Measurements from ENCODE around the gene CSNK1G1. TPM values are rescaled to one million over a fixed set of nuclear protein-coding genes. Genes with fewer than 3 reads are reported as not detected.
"Not testable (repeated sequence)": the region's sequence is repeated elsewhere in the genome, so short reads cannot be mapped to it uniquely, and the experiment has no call there.

CSNK1G1 gene
- total RNA-seq (2014; rRNA removed; shearing (Covaris generic); ENCODE audit: low replicate concordance): 9.4 and 12.7 TPM in 2 replicates

DNA sequence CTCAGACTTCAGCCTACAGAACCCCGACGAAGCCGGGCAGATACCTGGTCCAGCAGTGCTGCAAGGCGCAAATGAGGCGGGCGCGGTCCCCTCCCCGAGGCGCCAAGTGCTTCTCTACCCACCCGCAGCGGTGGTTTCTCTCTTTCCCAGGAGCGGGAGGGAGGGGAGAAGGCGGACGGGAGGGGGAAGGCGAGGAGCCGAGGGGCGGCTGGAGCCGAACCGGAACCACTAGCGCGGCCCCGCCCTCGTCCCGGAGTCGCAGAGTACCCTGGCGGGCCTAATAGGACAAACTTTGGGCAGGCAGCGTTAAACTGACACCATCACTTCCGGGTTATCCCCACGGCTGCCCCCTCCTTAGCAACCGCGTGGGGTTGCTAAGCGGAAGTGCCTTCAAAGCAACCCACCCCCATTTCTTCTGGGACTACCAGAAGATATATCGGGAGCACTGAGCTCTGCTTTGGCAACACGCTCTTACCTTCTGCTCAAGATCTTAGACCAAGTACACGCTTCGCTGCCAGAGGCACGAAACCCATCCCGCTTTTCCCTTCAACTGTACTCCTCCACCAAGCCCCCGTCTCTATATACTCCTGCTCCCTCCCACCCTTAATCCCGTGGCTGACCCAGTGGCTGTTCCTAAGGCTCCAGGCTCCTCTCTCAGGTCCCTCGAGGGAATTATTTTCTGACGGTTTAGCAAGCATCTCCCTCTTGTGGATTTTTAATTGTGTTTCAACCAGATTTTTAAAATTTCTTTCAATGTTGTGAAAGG is at the start of gene CSNK1G1:
TSS of gene CSNK1G1 (minus strand) at position 230 of the 766 bp plus-strand sequence. CDS start 55,674 bp downstream, outside the sequence.
- DNase-seq (ENCODE audit: low read depth): peak; percentile 96
- in situ Hi-C loops (cut with HindIII; ENCODE audit: low pct_unique_long_range_greater_than_20kb, low sequenced_read_pairs): no loop called here

DNA sequence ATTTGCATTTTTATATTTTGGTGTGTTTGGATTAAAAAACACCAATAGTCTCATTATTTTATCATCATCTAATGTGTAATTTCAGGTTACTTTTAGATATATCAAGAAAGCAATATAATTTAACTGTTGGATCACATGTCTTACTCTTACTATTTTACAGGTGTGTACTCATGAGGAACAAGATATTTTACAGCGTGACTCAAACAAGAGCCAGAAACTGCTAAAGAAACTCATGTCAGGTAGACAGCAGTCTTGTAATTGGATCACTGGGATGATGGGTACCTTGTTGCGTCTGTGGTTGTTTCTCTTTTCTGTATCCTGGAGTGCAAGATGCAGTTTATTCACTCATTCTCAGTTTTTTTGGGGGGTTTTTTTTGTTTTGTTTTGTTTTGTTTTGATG is 44.6 kb upstream of the CSNK1G1 start:
- in situ Hi-C loops (cut with HindIII; ENCODE audit: low pct_unique_long_range_greater_than_20kb, low sequenced_read_pairs): no loop called here
- no peak for DNase-seq (ENCODE audit: low read depth)

DNA sequence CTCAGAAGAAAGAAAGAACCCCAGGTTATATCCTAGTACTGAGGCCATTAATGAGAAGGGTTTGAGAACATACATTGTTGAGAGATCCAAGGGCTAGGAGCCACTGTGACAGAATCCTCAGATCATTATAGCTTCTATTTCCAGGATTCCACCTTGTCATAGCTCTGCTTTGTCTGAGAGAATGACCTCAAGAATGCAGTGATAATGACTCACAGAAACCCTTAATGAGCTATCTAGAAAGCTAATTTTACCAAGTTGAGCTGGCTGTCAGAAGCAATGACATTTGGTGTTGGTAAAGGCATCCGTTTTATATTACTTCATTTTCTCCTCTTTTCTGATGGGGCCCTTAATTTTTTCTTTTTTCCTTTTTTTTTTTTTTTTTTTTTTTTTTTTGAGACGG is 42.6 kb upstream of the CSNK1G1 start:
- no peak for DNase-seq (ENCODE audit: low read depth)
- in situ Hi-C loops (cut with HindIII; ENCODE audit: low pct_unique_long_range_greater_than_20kb, low sequenced_read_pairs): no loop called here

- in situ Hi-C loops (cut with HindIII; ENCODE audit: low pct_unique_long_range_greater_than_20kb, low sequenced_read_pairs): no loop called here
- no peak for DNase-seq (ENCODE audit: low read depth)
Observed at GRCh38 chr15:64396789-64397188, 40.8 kb upstream of the CSNK1G1 start.

- DNase-seq (ENCODE audit: low read depth): not testable (repeated sequence)
Observed at GRCh38 chr15:64392471-64392870, 36.5 kb upstream of the CSNK1G1 start.

DNA sequence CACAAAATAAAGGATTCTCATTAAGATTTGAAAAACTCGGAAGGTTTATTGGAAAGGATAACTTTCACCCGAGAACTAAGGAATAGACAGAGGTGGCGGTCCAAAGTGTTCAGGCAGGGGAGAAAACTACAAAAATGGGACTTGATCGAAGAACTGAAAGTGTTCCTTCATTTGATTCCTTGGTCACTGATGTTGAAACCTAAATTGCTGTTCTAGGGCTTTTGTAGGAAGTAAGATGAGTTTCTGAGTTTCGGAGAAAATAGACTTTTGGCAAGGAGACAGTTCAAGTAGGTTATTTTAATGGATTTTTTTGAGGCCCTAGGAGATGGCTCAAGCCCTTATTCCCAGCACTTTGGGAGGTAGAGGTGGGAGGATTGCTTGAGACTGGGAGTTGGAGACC is 33.1 kb upstream of the CSNK1G1 start:
- in situ Hi-C loops (cut with HindIII; ENCODE audit: low pct_unique_long_range_greater_than_20kb, low sequenced_read_pairs): no loop called here
- no peak for DNase-seq (ENCODE audit: low read depth)

More at GRCh38 chr15:64392471-64392870, 36.5 kb upstream of the CSNK1G1 start:
- in situ Hi-C loops (cut with HindIII; ENCODE audit: low pct_unique_long_range_greater_than_20kb, low sequenced_read_pairs): not testable (repeated sequence)

DNA sequence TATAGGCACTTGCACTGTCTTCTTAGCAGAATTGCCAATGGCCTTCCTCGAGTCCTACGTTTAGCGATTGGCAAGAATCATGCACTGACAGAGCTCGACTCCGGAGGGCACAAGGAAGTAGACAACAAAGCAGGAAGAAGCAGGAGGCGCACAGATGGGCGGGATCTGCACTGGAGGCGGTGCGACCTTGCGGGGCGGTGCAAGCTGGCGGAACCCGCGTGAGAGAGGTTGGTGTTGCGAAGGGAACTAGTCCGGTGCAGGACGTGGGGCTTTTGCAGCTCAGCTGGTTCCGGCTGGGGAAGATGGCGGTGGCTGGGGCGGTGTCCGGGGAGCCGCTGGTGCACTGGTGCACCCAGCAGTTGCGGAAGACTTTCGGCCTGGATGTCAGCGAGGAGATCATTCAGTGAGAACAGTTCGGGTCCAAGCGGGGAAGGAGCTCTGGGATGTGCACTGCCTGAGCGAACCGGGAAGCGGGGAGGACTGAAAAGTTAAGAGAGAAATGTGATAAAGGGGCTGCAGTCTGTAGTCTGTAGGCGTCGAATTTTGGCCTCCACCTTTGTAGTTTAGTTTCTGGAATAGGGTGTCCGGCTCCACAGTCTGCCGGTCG is 31.7 kb upstream of the CSNK1G1 start, which contains the start of gene TRIP4:
TSS of gene TRIP4 (plus strand) at position 275 of the 607 bp plus-strand sequence. CDS start at position 303, 28 bp downstream.
- peak; percentile 97 for DNase-seq (ENCODE audit: low read depth)
- in situ Hi-C loops (cut with HindIII; ENCODE audit: low pct_unique_long_range_greater_than_20kb, low sequenced_read_pairs): no loop called here

DNA sequence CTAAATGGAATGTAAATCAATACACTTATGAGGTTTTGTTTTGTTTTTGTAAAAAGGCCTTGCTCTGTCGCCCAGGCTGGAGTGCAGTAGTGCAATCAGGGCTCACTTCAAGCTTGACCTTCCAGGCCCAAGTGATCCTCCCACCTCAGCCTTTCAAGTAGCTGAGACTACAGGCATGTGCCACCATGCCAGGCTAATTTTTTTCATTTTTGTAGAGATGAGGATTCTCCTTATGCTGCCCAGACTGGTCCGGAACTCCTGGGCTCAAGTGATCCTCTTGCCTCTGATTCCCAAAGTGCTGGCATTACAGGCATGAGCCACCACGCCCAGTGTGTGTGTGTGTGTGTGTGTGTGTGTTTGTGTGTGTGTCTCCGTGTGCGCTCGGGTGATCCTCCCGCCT is 30.3 kb upstream of the CSNK1G1 start:
- no peak for DNase-seq (ENCODE audit: low read depth)
- in situ Hi-C loops (cut with HindIII; ENCODE audit: low pct_unique_long_range_greater_than_20kb, low sequenced_read_pairs): no loop called here

- in situ Hi-C loops (cut with HindIII; ENCODE audit: low pct_unique_long_range_greater_than_20kb, low sequenced_read_pairs): no loop called here
- no peak for DNase-seq (ENCODE audit: low read depth)
Observed at GRCh38 chr15:64383760-64384159, 27.8 kb upstream of the CSNK1G1 start.

- peak; percentile 87 for DNase-seq (ENCODE audit: low read depth)
- in situ Hi-C loops (cut with HindIII; ENCODE audit: low pct_unique_long_range_greater_than_20kb, low sequenced_read_pairs): no loop called here
Observed at GRCh38 chr15:64381000-64381751, 25.2 kb upstream of the CSNK1G1 start, which contains the start of gene PCLAF. PCLAF (minus strand) TSS chr15:64381441; CDS start chr15:64381371, 70 bp downstream.

- in situ Hi-C loops (cut with HindIII; ENCODE audit: low pct_unique_long_range_greater_than_20kb, low sequenced_read_pairs); DNase-seq (ENCODE audit: low read depth): not testable (repeated sequence)
Observed at GRCh38 chr15:64380130-64380870, 24.3 kb upstream of the CSNK1G1 start.

GRCh38 chr15:64379216-64379960 is 23.4 kb upstream of the CSNK1G1 start:
- in situ Hi-C loops (cut with HindIII; ENCODE audit: low pct_unique_long_range_greater_than_20kb, low sequenced_read_pairs): no loop called here
- DNase-seq (ENCODE audit: low read depth): no peak

- no peak for DNase-seq (ENCODE audit: low read depth)
- in situ Hi-C loops (cut with HindIII; ENCODE audit: low pct_unique_long_range_greater_than_20kb, low sequenced_read_pairs): no loop called here
Observed at GRCh38 chr15:64373360-64373759, 17.4 kb upstream of the CSNK1G1 start.

- DNase-seq (ENCODE audit: low read depth); in situ Hi-C loops (cut with HindIII; ENCODE audit: low pct_unique_long_range_greater_than_20kb, low sequenced_read_pairs): not testable (repeated sequence)
Observed at GRCh38 chr15:64371383-64371782, 15.4 kb upstream of the CSNK1G1 start.

DNA sequence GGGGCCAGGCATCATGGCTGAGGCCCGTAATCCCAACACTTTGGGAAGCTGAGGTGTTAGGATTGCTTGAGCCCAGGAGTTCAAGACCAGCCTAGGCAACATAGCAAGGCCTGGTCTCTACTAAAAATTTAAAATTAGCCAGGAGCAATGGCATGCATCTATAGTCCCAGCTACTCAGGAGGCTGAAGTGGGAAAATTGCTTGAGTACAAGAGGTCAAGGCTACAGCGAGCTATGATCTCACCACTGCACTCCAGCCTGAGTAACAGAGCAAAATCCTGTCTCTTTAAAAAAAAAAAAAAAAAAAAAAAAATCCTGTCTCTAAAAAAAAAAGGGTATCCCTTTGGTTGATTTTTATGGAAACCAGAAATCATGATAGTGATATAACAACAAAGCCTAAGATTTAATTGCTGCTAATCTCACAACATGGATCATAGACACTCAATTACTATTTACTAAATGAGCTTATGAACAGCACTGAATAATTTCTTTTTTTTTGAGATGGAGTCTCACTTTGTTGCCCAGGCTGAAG is 13.2 kb upstream of the CSNK1G1 start:
- DNase-seq (ENCODE audit: low read depth): no peak
- in situ Hi-C loops (cut with HindIII; ENCODE audit: low pct_unique_long_range_greater_than_20kb, low sequenced_read_pairs): no loop called here

DNA sequence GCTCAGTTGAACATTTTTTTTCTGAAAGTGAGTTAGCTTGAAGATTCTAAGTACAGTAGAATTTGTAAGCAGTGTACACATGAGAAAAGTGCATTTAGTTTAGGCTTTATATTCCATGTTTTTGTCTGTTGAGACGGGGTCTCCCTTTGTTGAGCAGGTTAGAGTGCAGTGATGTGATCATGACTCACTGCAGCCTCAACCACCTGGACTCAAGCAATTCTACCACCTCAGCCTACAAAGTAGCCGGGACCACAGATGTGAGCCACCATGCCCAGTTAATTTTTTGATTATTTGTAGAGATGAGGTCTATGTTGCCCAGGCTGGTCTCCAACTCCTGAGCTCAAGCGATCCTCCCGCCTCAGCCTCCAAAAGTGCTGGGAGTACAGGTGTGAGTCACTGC is 5.3 kb upstream of the CSNK1G1 start:
- in situ Hi-C loops (cut with HindIII; ENCODE audit: low pct_unique_long_range_greater_than_20kb, low sequenced_read_pairs): no loop called here
- DNase-seq (ENCODE audit: low read depth): no peak

GRCh38 chr15:64356710-64357040 is 702 bp upstream of the CSNK1G1 start:
- no peak for DNase-seq (ENCODE audit: low read depth)
- in situ Hi-C loops (cut with HindIII; ENCODE audit: low pct_unique_long_range_greater_than_20kb, low sequenced_read_pairs): no loop called here
